Endothelial cell of umbilical vein (primary cell): ENCODE measurements around the gene ARMC3. TPM values are rescaled to one million over a fixed set of nuclear protein-coding genes. Genes with fewer than 3 reads are reported as not detected.

Source experiments
- BruUV-seq: library from RNA; stranded (reverse); fragments of 400-500 nt; replicated peaks from 2 replicates; lab custom pipeline; 2021; lab: Mats Ljungman, UMichigan
- CTCF ChIA-PET: fragments of 300-600, 350-600 bp; sonication (Branson Sonifier 250); formaldehyde crosslinking; loops from one replicate; lab custom pipeline; 2021; ENCODE audit warnings: antibody characterized with exemption, inconsistent platforms; lab: Charles Lee
- POLR2A ChIA-PET: fragments of 300-600, 350-600 bp; sonication (Branson Sonifier 250); formaldehyde crosslinking; loops from one replicate; lab custom pipeline; 2021; ENCODE audit warnings: antibody characterized with exemption, inconsistent platforms; lab: Charles Lee
- DNase-seq: peaks from one replicate; pipeline ENCODE4 v3.0.0-alpha.2; 2011; ENCODE audit warnings: low read depth, low spot score
- FAIRE-seq: peaks from 2 replicates; lab custom pipeline; 2011; peaks lifted over from hg19 to GRCh38; lab: Jason Lieb, UNC
- H2AFZ ChIP-seq: 2 replicates; pipeline ENCODE4 v1.6.0; 2012; ENCODE audit warnings: low read depth, low read length, control low read depth, inconsistent platforms
- H3K27ac ChIP-seq: 2 replicates; pipeline ENCODE4 v1.5.1; 2011; ENCODE audit warnings: low read depth, mild to moderate bottlenecking, control low read depth, low read length, moderate library complexity; ENCODE audit not compliant: insufficient read depth
- H3K27me3 ChIP-seq, 2 experiments: 2 replicates each; pipeline versions ENCODE4 v1.6.0 to v1.6.1; 2011; ENCODE audit warnings: low read length in 2 of 2, mixed read lengths in 1 of 2; ENCODE audit not compliant: control insufficient read depth in 2 of 2, insufficient read depth in 2 of 2
- H3K36me3 ChIP-seq, 2 experiments: 2 replicates in 1 of 2; 3 replicates in 1 of 2; pipeline ENCODE4 v1.5.1; 2011; ENCODE audit warnings: low read length in 2 of 2, mild to moderate bottlenecking in 1 of 2, moderate library complexity in 1 of 2; ENCODE audit not compliant: control insufficient read depth in 2 of 2, insufficient read depth in 2 of 2; ENCODE audit errors: extremely low read depth in 1 of 2
- H3K4me1 ChIP-seq: 3 replicates; pipeline ENCODE4 v1.5.1; 2011; ENCODE audit warnings: mild to moderate bottlenecking, low read length; ENCODE audit not compliant: control insufficient read depth, insufficient read depth; ENCODE audit errors: extremely low read depth
- H3K4me2 ChIP-seq: 2 replicates; pipeline ENCODE4 v1.6.1; 2011; ENCODE audit warnings: low read length, control low read depth, mixed read lengths; ENCODE audit not compliant: insufficient read depth
- H3K4me3 ChIP-seq, 3 experiments: fragments of 200-600 bp in 1 of 3; sonication (generic), shearing (Covaris generic) in 1 of 3; replicated peaks in 1 of 3; 2 replicates each; pipeline ENCODE4 v1.5.1; 2011 to 2016; ENCODE audit warnings: control low read depth in 3 of 3, low read length in 3 of 3, mild to moderate bottlenecking in 2 of 3, inconsistent platforms in 1 of 3, low read depth in 1 of 3, moderate library complexity in 1 of 3; ENCODE audit not compliant: insufficient read depth in 1 of 3
- H3K79me2 ChIP-seq: 2 replicates; pipeline ENCODE4 v1.6.0; 2012; ENCODE audit warnings: low read length, inconsistent platforms; ENCODE audit not compliant: control insufficient read depth, insufficient read depth
- H3K9ac ChIP-seq: replicated peaks from 2 replicates; pipeline ENCODE3; 2011; ENCODE audit warnings: low read length, control low read depth; ENCODE audit not compliant: insufficient read depth; ENCODE audit errors: extremely low read depth
- H3K9me1 ChIP-seq: replicated peaks from 3 replicates; pipeline ENCODE4 v1.6.0; 2011; ENCODE audit warnings: mild to moderate bottlenecking, low read length; ENCODE audit not compliant: control insufficient read depth, insufficient read depth; ENCODE audit errors: extremely low read depth
- H3K9me3 ChIP-seq: replicated peaks from 2 replicates; pipeline ENCODE4 v1.5.1; 2012; ENCODE audit warnings: low read length, inconsistent platforms; ENCODE audit not compliant: control insufficient read depth, insufficient read depth
- H4K20me1 ChIP-seq: replicated peaks from 2 replicates; pipeline ENCODE3; 2011; ENCODE audit warnings: mild to moderate bottlenecking, low read length; ENCODE audit not compliant: control insufficient read depth, insufficient read depth; ENCODE audit errors: extremely low read depth
- CTCF ChIP-seq, 2 donors: IDR thresholded peaks; 1 replicate in 1 of 2; 2 replicates in 1 of 2; pipeline ENCODE4 v1.5.1; 2011; ENCODE audit warnings: low read length in 2 of 2, mild to moderate bottlenecking in 2 of 2, moderate library complexity in 2 of 2, control low read depth in 1 of 2, inconsistent platforms in 1 of 2, low read depth in 1 of 2; ENCODE audit not compliant: insufficient read depth in 1 of 2; ENCODE audit errors: extremely low read depth in 1 of 2
- EZH2 ChIP-seq: IDR thresholded peaks from 2 replicates; pipeline ENCODE4 v1.6.1; 2012; ENCODE audit warnings: borderline replicate concordance, low read depth, mild to moderate bottlenecking, moderate library complexity, low read length, inconsistent platforms; ENCODE audit not compliant: severe bottlenecking
- FOS ChIP-seq: IDR thresholded peaks from 2 replicates; pipeline ENCODE4 v1.6.1; 2011; ENCODE audit warnings: mild to moderate bottlenecking, low read length, moderate library complexity, borderline replicate concordance; ENCODE audit not compliant: insufficient read depth
- GATA2 ChIP-seq: IDR thresholded peaks from 2 replicates; pipeline ENCODE4 v1.7.0; 2011; ENCODE audit warnings: low read depth, mild to moderate bottlenecking, moderate library complexity, mixed read lengths, low read length; ENCODE audit not compliant: insufficient read length, insufficient read depth
- JUN ChIP-seq: IDR thresholded peaks from 2 replicates; pipeline ENCODE4 v1.6.1; 2011; ENCODE audit warnings: borderline replicate concordance, low read depth; ENCODE audit not compliant: insufficient read length, insufficient read depth
- MAX ChIP-seq: IDR thresholded peaks from 2 replicates; pipeline ENCODE4 v1.6.1; 2011; ENCODE audit not compliant: insufficient read depth, insufficient read length
- MYC ChIP-seq: IDR thresholded peaks from one replicate; pipeline ENCODE4 v1.6.1; 2011; ENCODE audit warnings: mild to moderate bottlenecking, low read depth, low read length
- POLR2A ChIP-seq: IDR thresholded peaks from 2 replicates; pipeline ENCODE4 v1.6.1; 2012; ENCODE audit warnings: low read depth, mild to moderate bottlenecking, control low read depth, low read length
- POLR2AphosphoS5 ChIP-seq: IDR thresholded peaks from 2 replicates; pipeline ENCODE4 v1.6.1; 2012; ENCODE audit warnings: low read depth, mild to moderate bottlenecking, control low read depth, low read length, moderate library complexity; ENCODE audit not compliant: insufficient read depth
- dilution Hi-C: fragments of 300-500 bp; cut with MboI; formaldehyde crosslinking; loops from one replicate; pipeline ENCODE4 v1.15.0; 2019; ENCODE audit warnings: low sequenced_read_pairs; ENCODE audit not compliant: extremely low pct_ligation_motif_present
- intact Hi-C: fragments of 100-400 bp; cut with micrococcal nuclease; formaldehyde crosslinking; loops from one replicate; pipeline ENCODE4 v1.10.0; 2022
- polyA plus RNA-seq, 4 experiments: library from polyadenylated mRNA; depleted of rRNA in 3 of 4; stranded (reverse) in 3 of 4; unstranded in 1 of 4; fragments of >200 nt; gene quantifications; 2 replicates each; pipeline versions ENCODE4 v1.2.1 to v1.2.3, GENCODE V29; 2011 to 2012; ENCODE audit warnings: missing spikeins in 1 of 4
- total RNA-seq: library from RNA; stranded (reverse); gene quantifications from 2 replicates; pipeline ENCODE4 v1.2.3, GENCODE V29; 2021

The ARMC3 gene
- total and polyA plus RNA-seq, 2 donors (not counting 3 experiments of a cell fraction or from before 2014, with no cell fraction given) = not detected

DNA sequence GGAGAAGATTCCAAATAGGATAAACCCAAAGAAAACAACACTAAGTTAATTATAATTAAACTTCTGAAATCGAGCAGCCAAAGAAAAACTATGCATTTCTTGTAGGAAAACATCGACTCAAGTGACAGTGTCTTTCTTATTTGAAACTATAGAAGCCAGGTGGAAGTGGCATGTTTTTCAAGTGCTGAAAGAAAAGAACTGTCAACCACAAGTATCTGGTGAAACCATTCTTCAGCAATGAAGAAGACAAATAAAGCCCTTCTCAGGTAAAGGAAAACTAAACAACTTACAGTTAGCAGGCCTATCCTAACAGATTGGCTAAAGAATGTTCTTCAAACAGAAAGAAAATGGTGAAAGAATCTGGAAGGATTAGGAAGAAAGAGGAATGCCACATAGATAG is 96.1 kb downstream of the ARMC3 start:
- H3K79me2 ChIP-seq = no peaks in the 10 kb centered on the region
- no peak for TF ChIP-seq MAX
- no peak for TF ChIP-seq JUN
- no peak for TF ChIP-seq MYC
- no peak for TF ChIP-seq POLR2A
- no peak for TF ChIP-seq POLR2AphosphoS5
- no peak for TF ChIP-seq CTCF (IDR thresholded peaks at IDR 0.05; ENCODE audit: extremely low read depth in 1 of 2, insufficient read depth in 1 of 2, low read depth in 1 of 2, low read length in 2 of 2)
- no peak for TF ChIP-seq GATA2
- no peak for TF ChIP-seq FOS
- no peak for TF ChIP-seq EZH2
- CTCF ChIA-PET = no interaction called here
- H3K4me1 ChIP-seq = no peaks in the 10 kb centered on the region
- intact Hi-C loops (no loop called here), dilution Hi-C loops (no loop called here)
- no TSS peak for BruUV-seq
- no peak overlapping the region for H2AFZ ChIP-seq
- H3K9me3 ChIP-seq = no peaks in the 10 kb centered on the region
- no peaks in the 10 kb centered on the region for H4K20me1 ChIP-seq
- H3K9ac ChIP-seq = no peak overlapping the region
- no peaks in the 10 kb centered on the region for H3K36me3 ChIP-seq
- H3K4me3 ChIP-seq = no peak overlapping the region
- no peaks in the 10 kb centered on the region for H3K9me1 ChIP-seq
- POLR2A ChIA-PET = no interaction called here
- H3K27me3 ChIP-seq = no peaks in the 10 kb centered on the region
- H3K4me2 ChIP-seq = no peak overlapping the region
- no peak overlapping the region for H3K27ac ChIP-seq
- FAIRE-seq (no peak), DNase-seq (no peak)
